ENCODE data around the gene FOXF2.

The FOXF2 gene

GRCh38 chr6:1422290-1422689 is 32.9 kb downstream of the FOXF2 start:
- TF ChIP-seq GATA2 (IDR thresholded peaks at IDR 0.05; ENCODE audit: low read depth, low read length) (no peak), GATA3 (IDR thresholded peaks at IDR 0.05; ENCODE audit: low read depth, low read length) (no peak)

- TF ChIP-seq GATA2 (IDR thresholded peaks at IDR 0.05; ENCODE audit: low read depth, low read length) (no peak), GATA3 (IDR thresholded peaks at IDR 0.05; ENCODE audit: low read depth, low read length) (no peak)
Observed at GRCh38 chr6:1423578-1423977, 34.2 kb downstream of the FOXF2 start.

DNA sequence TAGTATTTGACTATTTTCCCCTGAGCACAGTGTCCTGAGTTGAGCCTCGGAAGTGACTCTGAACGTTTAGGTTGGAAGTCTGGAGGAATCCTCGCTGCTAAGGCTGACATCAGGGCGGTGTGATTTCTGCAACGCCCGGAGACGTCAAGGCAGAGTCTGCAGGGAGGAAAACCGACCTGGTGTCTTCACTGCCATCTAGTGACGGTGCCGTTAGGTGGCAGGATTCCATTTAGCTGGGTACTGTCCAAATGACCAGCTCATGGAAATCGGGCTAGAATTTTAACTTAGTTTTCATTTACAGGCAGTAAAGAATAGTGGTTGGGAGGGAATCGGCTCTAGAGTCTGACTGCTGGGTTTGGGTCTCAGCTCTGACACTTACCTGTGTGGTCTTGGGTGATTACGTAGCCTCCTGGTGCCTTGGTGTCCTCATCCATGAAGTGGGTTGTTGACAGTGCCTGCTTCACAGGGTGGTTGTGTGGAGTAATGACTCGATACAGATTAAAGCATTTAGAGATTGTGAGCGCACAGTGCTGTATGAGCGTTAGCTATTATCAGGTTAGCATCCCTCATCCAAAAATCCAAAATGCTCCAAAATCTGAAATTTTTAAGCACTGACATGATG is 35.0 kb downstream of the FOXF2 start:
- TF ChIP-seq GATA2 (IDR thresholded peaks at IDR 0.05; ENCODE audit: low read depth, low read length): no peak
- TF ChIP-seq GATA3 (IDR thresholded peaks at IDR 0.05; ENCODE audit: low read depth, low read length): no peak

GRCh38 chr6:1426416-1426815 is 37.0 kb downstream of the FOXF2 start:
- TF ChIP-seq GATA2 (IDR thresholded peaks at IDR 0.05; ENCODE audit: low read depth, low read length) (no peak), GATA3 (IDR thresholded peaks at IDR 0.05; ENCODE audit: low read depth, low read length) (no peak)

- TF ChIP-seq GATA3 (IDR thresholded peaks at IDR 0.05; ENCODE audit: low read depth, low read length) (no peak), GATA2 (IDR thresholded peaks at IDR 0.05; ENCODE audit: low read depth, low read length) (no peak)
Observed at GRCh38 chr6:1435806-1436205, 46.4 kb downstream of the FOXF2 start.

GRCh38 chr6:1436334-1437306 is 47.2 kb downstream of the FOXF2 start:
- TF ChIP-seq GATA3 (IDR thresholded peaks at IDR 0.05; ENCODE audit: low read depth, low read length): no peak
- TF ChIP-seq GATA2 (IDR thresholded peaks at IDR 0.05; ENCODE audit: low read depth, low read length): no peak

DNA sequence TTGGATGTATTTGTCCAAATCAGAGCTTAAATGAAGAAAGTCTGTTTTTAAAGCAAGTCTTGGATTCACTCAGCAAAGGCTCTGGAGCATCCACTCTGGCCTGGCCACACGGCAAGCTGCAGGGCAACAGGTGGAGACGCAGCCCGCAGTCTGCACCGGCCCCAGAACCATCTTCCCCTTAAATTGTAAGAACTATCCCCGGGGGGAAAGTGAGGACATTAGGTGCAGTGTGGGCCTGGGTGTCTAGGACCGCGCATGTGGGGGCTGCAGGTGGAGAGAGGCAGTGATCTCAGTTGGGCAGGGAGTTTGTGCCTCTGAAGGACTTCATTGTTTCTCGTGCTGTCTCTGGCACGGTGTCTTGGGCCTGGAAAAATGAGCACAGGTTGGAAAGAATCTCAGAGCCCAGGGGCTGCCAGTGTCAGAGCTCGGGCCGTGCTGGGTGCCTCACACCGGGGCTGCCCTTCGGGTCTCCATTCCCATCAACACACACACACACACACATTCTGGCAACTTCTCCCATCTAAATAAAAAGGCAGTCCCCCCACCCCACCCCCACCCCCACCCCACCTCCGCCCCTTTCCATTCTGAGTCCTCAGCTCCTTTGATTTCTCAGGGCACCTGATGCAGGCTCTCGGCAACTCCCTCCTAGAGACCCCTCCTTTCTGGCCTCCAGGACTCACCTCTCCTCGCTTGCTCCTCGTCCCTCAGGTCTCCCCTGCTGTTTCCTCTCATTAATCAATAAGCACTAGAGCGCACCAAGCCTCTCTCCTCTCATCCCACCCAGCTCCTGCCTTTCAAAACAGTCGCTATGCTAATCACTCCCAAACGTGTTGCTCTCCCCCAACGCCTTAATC is 48.4 kb downstream of the FOXF2 start:
- no peak for TF ChIP-seq GATA2 (IDR thresholded peaks at IDR 0.05; ENCODE audit: low read depth, low read length)
- no peak for TF ChIP-seq GATA3 (IDR thresholded peaks at IDR 0.05; ENCODE audit: low read depth, low read length)

DNA sequence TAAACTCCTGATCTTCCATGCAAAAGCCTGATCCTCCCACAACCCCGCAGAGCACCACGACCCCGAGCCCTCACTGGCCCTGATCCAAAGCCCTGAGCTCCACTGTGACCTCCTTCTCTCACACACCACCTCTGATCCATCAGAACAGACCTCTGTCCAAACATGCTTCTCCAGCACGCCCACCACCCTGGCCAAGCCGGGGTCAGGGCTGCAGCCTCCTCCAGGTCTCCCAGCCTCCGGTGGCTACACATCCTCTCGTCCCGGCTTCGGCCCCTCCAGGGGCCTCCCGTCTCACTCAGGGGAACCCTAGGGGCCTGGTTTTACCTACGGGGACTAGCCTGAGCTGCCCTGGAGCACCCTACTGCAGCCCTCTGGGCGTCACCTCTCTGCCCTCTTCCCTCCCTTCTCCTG is 49.1 kb downstream of the FOXF2 start:
- TF ChIP-seq GATA3 (IDR thresholded peaks at IDR 0.05; ENCODE audit: low read depth, low read length): no peak
- no peak for TF ChIP-seq GATA2 (IDR thresholded peaks at IDR 0.05; ENCODE audit: low read depth, low read length)

GRCh38 chr6:1439349-1439748 is 50.0 kb downstream of the FOXF2 start:
- TF ChIP-seq GATA3 (IDR thresholded peaks at IDR 0.05; ENCODE audit: low read depth, low read length): no peak

GRCh38 chr6:1442929-1443328 is 53.6 kb downstream of the FOXF2 start:
- TF ChIP-seq GATA3 (IDR thresholded peaks at IDR 0.05; ENCODE audit: low read depth, low read length) (no peak), GATA2 (IDR thresholded peaks at IDR 0.05; ENCODE audit: low read depth, low read length) (no peak)

Measured in SH-SY5Y (cell line).